ENCODE results near the gene KLF2.

DNA sequence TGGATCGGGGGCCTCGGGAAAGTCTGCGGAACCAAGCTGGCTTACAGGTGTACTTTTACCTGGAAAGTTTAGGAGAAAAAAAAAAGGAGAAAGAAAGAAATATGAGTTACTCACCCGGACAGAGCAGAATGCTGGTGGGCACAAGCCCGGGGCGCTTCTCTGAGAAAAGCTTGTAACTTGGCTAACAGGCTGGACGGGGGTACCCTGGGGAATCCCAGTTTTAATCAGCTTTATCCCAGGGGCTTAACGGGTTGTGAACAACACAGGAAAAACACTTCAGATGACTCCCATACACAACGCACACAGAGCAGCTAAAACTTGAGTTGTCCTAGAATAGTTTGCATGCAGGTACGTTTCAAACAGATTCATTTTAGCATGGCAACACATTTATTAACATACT, 37.3 kb downstream of the KLF2 start:
- TF ChIP-seq, protein P1, sequence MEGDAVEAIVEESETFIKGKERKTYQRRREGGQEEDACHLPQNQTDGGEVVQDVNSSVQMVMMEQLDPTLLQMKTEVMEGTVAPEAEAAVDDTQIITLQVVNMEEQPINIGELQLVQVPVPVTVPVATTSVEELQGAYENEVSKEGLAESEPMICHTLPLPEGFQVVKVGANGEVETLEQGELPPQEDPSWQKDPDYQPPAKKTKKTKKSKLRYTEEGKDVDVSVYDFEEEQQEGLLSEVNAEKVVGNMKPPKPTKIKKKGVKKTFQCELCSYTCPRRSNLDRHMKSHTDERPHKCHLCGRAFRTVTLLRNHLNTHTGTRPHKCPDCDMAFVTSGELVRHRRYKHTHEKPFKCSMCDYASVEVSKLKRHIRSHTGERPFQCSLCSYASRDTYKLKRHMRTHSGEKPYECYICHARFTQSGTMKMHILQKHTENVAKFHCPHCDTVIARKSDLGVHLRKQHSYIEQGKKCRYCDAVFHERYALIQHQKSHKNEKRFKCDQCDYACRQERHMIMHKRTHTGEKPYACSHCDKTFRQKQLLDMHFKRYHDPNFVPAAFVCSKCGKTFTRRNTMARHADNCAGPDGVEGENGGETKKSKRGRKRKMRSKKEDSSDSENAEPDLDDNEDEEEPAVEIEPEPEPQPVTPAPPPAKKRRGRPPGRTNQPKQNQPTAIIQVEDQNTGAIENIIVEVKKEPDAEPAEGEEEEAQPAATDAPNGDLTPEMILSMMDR (conservative IDR thresholded peaks at IDR 0.05 in 1 of 2, IDR thresholded peaks at IDR 0.05 in 1 of 2; ENCODE audit: low read depth in 1 of 2, low read length in 2 of 2), result no peak
- no peak for TF ChIP-seq EZH2 (IDR thresholded peaks at IDR 0.05; ENCODE audit: low read length, missing control alignments)

Data from fibroblast of lung (primary cell).